ENCODE data around the gene ADGRL2. TPM values are rescaled to one million over a fixed set of nuclear protein-coding genes. Genes with fewer than 3 reads are reported as not detected.

ADGRL2 gene
- total and polyA plus RNA-seq, 4 donors, result 5.6 to 62.7 (median 37.0) TPM

DNA sequence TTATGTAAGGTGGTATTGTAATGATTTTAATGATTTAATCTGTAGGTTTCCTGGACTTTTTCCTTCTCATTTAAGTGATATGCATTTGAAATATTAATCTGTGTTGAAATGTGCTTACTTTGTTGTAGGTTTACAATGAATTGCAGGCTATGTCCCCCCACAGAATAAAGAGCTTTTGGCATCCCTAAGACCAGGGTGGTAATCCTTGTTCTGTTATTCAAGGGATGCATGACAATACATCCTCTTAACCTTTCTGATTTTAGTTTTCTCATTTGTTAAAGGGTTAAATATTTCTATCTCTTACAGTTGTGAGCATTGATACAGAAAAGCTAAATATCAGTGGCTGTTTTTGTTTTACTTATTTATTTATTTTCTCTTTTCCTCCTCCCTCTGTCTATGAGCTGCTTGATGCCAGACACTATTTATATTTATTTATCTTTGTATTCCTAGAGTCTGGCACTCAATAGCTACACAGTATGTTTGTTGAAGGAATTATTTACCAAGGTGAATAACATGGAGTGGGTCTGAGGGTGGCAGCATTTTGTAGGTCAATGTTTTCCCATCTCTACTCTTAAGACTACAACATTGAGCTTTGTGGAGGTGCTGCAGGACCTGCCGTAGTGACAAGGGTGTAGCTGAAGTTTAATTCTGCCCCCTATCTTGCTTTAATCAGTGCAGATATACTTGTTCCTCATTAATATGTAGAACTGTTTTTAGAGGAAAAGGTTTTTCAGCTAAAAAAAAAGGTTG is 19.9 kb upstream of the ADGRL2 start:
- intact Hi-C loops (cut with DNase I), result no loop called here
- no peak overlapping the region for H3K27ac ChIP-seq (ENCODE audit: low read depth in 1 of 2, low read length in 2 of 2)
- DNase-seq (no peak), ATAC-seq (ENCODE audit: low FRiP score) (no peak)
- no peaks in the 10 kb centered on the region for H3K4me1 ChIP-seq (ENCODE audit: control insufficient read depth in 1 of 2, insufficient read depth in 2 of 2, low read length in 2 of 2)
- no peaks in the 10 kb centered on the region for H3K36me3 ChIP-seq (ENCODE audit: control insufficient read depth in 1 of 2, insufficient read depth in 2 of 2, low read length in 1 of 2)
- H3K9me3 ChIP-seq (ENCODE audit: control insufficient read depth, low read length), result no peaks in the 10 kb centered on the region
- no peaks in the 10 kb centered on the region for H3K27me3 ChIP-seq (ENCODE audit: control insufficient read depth in 1 of 2, insufficient read depth in 2 of 2, low read length in 1 of 2)
- no peak overlapping the region for H3K4me3 ChIP-seq (ENCODE audit: low read length in 2 of 2)
- 94 to 97% methylated on average over 1 of the region's 1 CpG for WGBS, 2 donors

GRCh38 chr1:81781749-81782148 is 19.0 kb upstream of the ADGRL2 start:
- 79 to 84% methylated on average over 2 of the region's 2 CpGs for WGBS, 2 donors
- H3K27ac ChIP-seq (ENCODE audit: low read depth in 1 of 2, low read length in 2 of 2), result no peak overlapping the region
- H3K4me3 ChIP-seq (ENCODE audit: low read length in 2 of 2), result no peak overlapping the region
- no peaks in the 10 kb centered on the region for H3K36me3 ChIP-seq (ENCODE audit: control insufficient read depth in 1 of 2, insufficient read depth in 2 of 2, low read length in 1 of 2)
- ATAC-seq (ENCODE audit: low FRiP score) (no peak), DNase-seq (no peak)
- intact Hi-C loops (cut with DNase I), result no loop called here
- H3K27me3 ChIP-seq (ENCODE audit: control insufficient read depth in 1 of 2, insufficient read depth in 2 of 2, low read length in 1 of 2), result no peaks in the 10 kb centered on the region
- no peaks in the 10 kb centered on the region for H3K9me3 ChIP-seq (ENCODE audit: control insufficient read depth, low read length)
- H3K4me1 ChIP-seq (ENCODE audit: control insufficient read depth in 1 of 2, insufficient read depth in 2 of 2, low read length in 2 of 2), result no peaks in the 10 kb centered on the region

GRCh38 chr1:81792184-81792583 is 8.6 kb upstream of the ADGRL2 start:
- intact Hi-C loops (cut with DNase I), result no loop called here
- 97 to 98% methylated on average over 2 of the region's 2 CpGs for WGBS, 2 donors
- Histone ChIP-seq H3K27ac (ENCODE audit: low read depth in 1 of 2, low read length in 2 of 2) (no peak overlapping the region), H3K27me3 (ENCODE audit: control insufficient read depth in 1 of 2, insufficient read depth in 2 of 2, low read length in 1 of 2) (no peaks in the 10 kb centered on the region), H3K4me1 (ENCODE audit: control insufficient read depth in 1 of 2, insufficient read depth in 2 of 2, low read length in 2 of 2) (no peaks in the 10 kb centered on the region), H3K36me3 (ENCODE audit: control insufficient read depth in 1 of 2, insufficient read depth in 2 of 2, low read length in 1 of 2) (no peaks in the 10 kb centered on the region), H3K9me3 (ENCODE audit: control insufficient read depth, low read length) (no peaks in the 10 kb centered on the region), H3K4me3 (ENCODE audit: low read length in 2 of 2) (no peak overlapping the region)
- ATAC-seq (ENCODE audit: low FRiP score), result no peak
- DNase-seq, result no peak

- no peaks in the 10 kb centered on the region for H3K9me3 ChIP-seq (ENCODE audit: control insufficient read depth, low read length)
- no peaks in the 10 kb centered on the region for H3K27me3 ChIP-seq (ENCODE audit: control insufficient read depth in 1 of 2, insufficient read depth in 2 of 2, low read length in 1 of 2)
- no peak for DNase-seq
- H3K4me1 ChIP-seq (ENCODE audit: control insufficient read depth in 1 of 2, insufficient read depth in 2 of 2, low read length in 2 of 2), result no peaks in the 10 kb centered on the region
- intact Hi-C loops (cut with DNase I), result no loop called here
- no peak overlapping the region for H3K4me3 ChIP-seq (ENCODE audit: low read length in 2 of 2)
- no peak for ATAC-seq (ENCODE audit: low FRiP score)
- 97 to 98% methylated on average over 2 of the region's 2 CpGs for WGBS, 2 donors
- H3K27ac ChIP-seq (ENCODE audit: low read depth in 1 of 2, low read length in 2 of 2), result no peak overlapping the region
- no peaks in the 10 kb centered on the region for H3K36me3 ChIP-seq (ENCODE audit: control insufficient read depth in 1 of 2, insufficient read depth in 2 of 2, low read length in 1 of 2)
Measured at GRCh38 chr1:81797701-81798100, 3.0 kb upstream of the ADGRL2 start.

GRCh38 chr1:81799939-81800694 is 617 bp upstream of the ADGRL2 start:
- WGBS, 2 donors, result 0 to 1% methylated on average over 44 of the region's 44 CpGs
- intact Hi-C loops (cut with DNase I), result loop anchor here (5.0 to 10.0 kb wide), 3 partner anchors 175 to 702 kb away; no protein-coding TSS in a partner anchor
- peak overlapping the region; percentile 90 to 96 for H3K4me3 ChIP-seq (ENCODE audit: low read length in 2 of 2)
- peak; percentile 65 to 79 for DNase-seq
- H3K9me3 ChIP-seq (ENCODE audit: control insufficient read depth, low read length), result no peaks in the 10 kb centered on the region
- peak; percentile 39 for ATAC-seq (ENCODE audit: low FRiP score)
- H3K36me3 ChIP-seq (ENCODE audit: control insufficient read depth in 1 of 2, insufficient read depth in 2 of 2, low read length in 1 of 2), result no peaks in the 10 kb centered on the region
- H3K4me1 ChIP-seq (ENCODE audit: control insufficient read depth in 1 of 2, insufficient read depth in 2 of 2, low read length in 2 of 2), result no peaks in the 10 kb centered on the region
- no peaks in the 10 kb centered on the region for H3K27me3 ChIP-seq (ENCODE audit: control insufficient read depth in 1 of 2, insufficient read depth in 2 of 2, low read length in 1 of 2)
- peak overlapping the region; percentile 20 to 94 for H3K27ac ChIP-seq (ENCODE audit: low read depth in 1 of 2, low read length in 2 of 2)

DNA sequence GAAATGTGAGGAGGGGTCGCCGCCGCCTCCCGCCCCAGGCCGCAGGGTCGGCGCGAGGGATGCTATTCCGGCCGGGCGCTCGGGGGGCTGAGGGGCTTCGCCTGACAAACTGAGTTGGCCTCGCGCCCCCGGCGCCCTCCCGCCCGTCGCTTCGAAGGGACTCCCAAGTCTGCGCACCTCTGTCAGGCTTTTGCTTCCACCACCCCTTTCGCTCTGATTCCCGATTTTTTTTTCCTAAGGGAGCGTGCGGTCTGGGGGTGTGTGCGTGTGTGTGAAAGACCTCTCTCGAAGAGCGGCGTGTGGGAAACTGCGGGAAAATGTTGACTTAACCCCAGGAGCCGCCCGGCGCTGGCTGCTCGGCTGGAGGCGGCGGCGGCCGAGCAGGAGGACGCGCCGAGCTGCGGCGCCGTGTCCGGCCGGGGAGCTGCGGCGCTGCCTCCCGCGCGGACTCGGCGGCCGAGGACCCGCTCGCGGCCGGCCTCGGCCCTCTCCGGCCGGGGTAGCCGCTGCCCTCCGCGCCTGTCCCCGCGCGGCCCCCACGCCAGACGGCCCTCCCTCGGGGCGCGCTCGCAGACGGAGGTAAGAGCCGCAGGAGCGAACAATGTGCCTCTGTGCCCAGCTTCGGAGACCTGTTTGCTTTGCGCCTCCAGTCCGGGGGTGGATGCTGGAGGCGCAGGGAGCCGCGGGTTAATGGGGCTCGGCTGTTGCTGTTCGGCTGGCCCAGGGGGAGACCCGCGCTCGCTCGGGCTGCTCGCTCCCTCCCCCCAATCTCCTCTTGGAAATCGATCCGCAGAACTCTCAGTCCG is 1.1 kb downstream of the ADGRL2 start:
- intact Hi-C loops (cut with DNase I), result loop anchor here (5.0 to 10.0 kb wide), 3 partner anchors 173 to 700 kb away; no protein-coding TSS in a partner anchor
- Histone ChIP-seq H3K9me3 (ENCODE audit: control insufficient read depth, low read length) (no peaks in the 10 kb centered on the region), H3K4me1 (ENCODE audit: control insufficient read depth in 1 of 2, insufficient read depth in 2 of 2, low read length in 2 of 2) (no peaks in the 10 kb centered on the region), H3K27me3 (ENCODE audit: control insufficient read depth in 1 of 2, insufficient read depth in 2 of 2, low read length in 1 of 2) (no peaks in the 10 kb centered on the region), H3K27ac (ENCODE audit: low read depth in 1 of 2, low read length in 2 of 2) (peak overlapping the region; percentile 91 to 97), H3K4me3 (ENCODE audit: low read length in 2 of 2) (peak overlapping the region; percentile 90 to 96), H3K36me3 (ENCODE audit: control insufficient read depth in 1 of 2, insufficient read depth in 2 of 2, low read length in 1 of 2) (no peaks in the 10 kb centered on the region)
- DNase-seq, result peak; percentile 55 to 82
- ATAC-seq (ENCODE audit: low FRiP score), result peak; percentile 59
- WGBS, 2 donors, result 0 to 1% methylated on average over 66 to 93 of the region's 93 CpGs

- no peaks in the 10 kb centered on the region for H3K27me3 ChIP-seq (ENCODE audit: control insufficient read depth in 1 of 2, insufficient read depth in 2 of 2, low read length in 1 of 2)
- peak overlapping the region; percentile 91 to 97 for H3K27ac ChIP-seq (ENCODE audit: low read depth in 1 of 2, low read length in 2 of 2)
- DNase-seq, result no peak
- peak overlapping the region; percentile 90 to 96 for H3K4me3 ChIP-seq (ENCODE audit: low read length in 2 of 2)
- H3K4me1 ChIP-seq (ENCODE audit: control insufficient read depth in 1 of 2, insufficient read depth in 2 of 2, low read length in 2 of 2), result no peaks in the 10 kb centered on the region
- intact Hi-C loops (cut with DNase I), result loop anchor here (5.0 to 10.0 kb wide), 3 partner anchors 172 to 700 kb away; no protein-coding TSS in a partner anchor
- H3K36me3 ChIP-seq (ENCODE audit: control insufficient read depth in 1 of 2, insufficient read depth in 2 of 2, low read length in 1 of 2), result no peaks in the 10 kb centered on the region
- no peaks in the 10 kb centered on the region for H3K9me3 ChIP-seq (ENCODE audit: control insufficient read depth, low read length)
- no peak for ATAC-seq (ENCODE audit: low FRiP score)
- 0 to 1% methylated on average over 17 of the region's 17 CpGs for WGBS, 2 donors
Measured at GRCh38 chr1:81802457-81802706, 1.6 kb downstream of the ADGRL2 start.

GRCh38 chr1:81802707-81803430 is 2.1 kb downstream of the ADGRL2 start:
- Histone ChIP-seq H3K4me1 (ENCODE audit: control insufficient read depth in 1 of 2, insufficient read depth in 2 of 2, low read length in 2 of 2) (no peaks in the 10 kb centered on the region), H3K9me3 (ENCODE audit: control insufficient read depth, low read length) (no peaks in the 10 kb centered on the region), H3K27me3 (ENCODE audit: control insufficient read depth in 1 of 2, insufficient read depth in 2 of 2, low read length in 1 of 2) (no peaks in the 10 kb centered on the region), H3K27ac (ENCODE audit: low read depth in 1 of 2, low read length in 2 of 2) (peak overlapping the region; percentile 91 to 97), H3K4me3 (ENCODE audit: low read length in 2 of 2) (peak overlapping the region; percentile 90 to 96), H3K36me3 (ENCODE audit: control insufficient read depth in 1 of 2, insufficient read depth in 2 of 2, low read length in 1 of 2) (no peaks in the 10 kb centered on the region)
- peak; percentile 79 to 91 for DNase-seq
- WGBS, 2 donors, result 1% methylated on average over 43 to 55 of the region's 55 CpGs
- peak; percentile 91 for ATAC-seq (ENCODE audit: low FRiP score)
- intact Hi-C loops (cut with DNase I), result loop anchor here (5.0 to 10.0 kb wide), 3 partner anchors 172 to 699 kb away; no protein-coding TSS in a partner anchor
